DOHH2 (cell line): ENCODE measurements around the gene RABGAP1L.
"Not testable (repeated sequence)": the region's sequence is repeated elsewhere in the genome, so short reads cannot be mapped to it uniquely, and the experiment has no call there.

Source experiments
- H3F3A ChIP-seq: fragments of 200-600 bp; sonication (generic), shearing (Covaris generic); 2 replicates; pipeline ENCODE4 v1.6.0; 2016; ENCODE audit warnings: antibody characterized with exemption, mild to moderate bottlenecking; ENCODE audit not compliant: control insufficient read depth, insufficient read depth
- H3K27ac ChIP-seq: fragments of 200-600 bp; sonication (generic); 2 replicates; pipeline ENCODE4 v1.5.1; 2014; ENCODE audit warnings: low read depth, mild to moderate bottlenecking, low read length, moderate library complexity
- H3K27me3 ChIP-seq: fragments of 200-600 bp; sonication (generic); 2 replicates; pipeline ENCODE4 v1.6.1; 2014; ENCODE audit warnings: mild to moderate bottlenecking, low read length, mixed read lengths; ENCODE audit not compliant: control insufficient read depth
- H3K36me3 ChIP-seq: fragments of 200-600 bp; sonication (generic); 2 replicates; pipeline ENCODE4 v1.6.1; 2014; ENCODE audit warnings: mild to moderate bottlenecking, low read length, moderate library complexity, mixed read lengths; ENCODE audit not compliant: control insufficient read depth
- H3K4me1 ChIP-seq: fragments of 200-600 bp; sonication (generic); 2 replicates; pipeline ENCODE4 v1.6.1; 2014; ENCODE audit warnings: mild to moderate bottlenecking, low read length, mixed read lengths; ENCODE audit not compliant: control insufficient read depth
- H3K4me2 ChIP-seq: fragments of 200-600 bp; sonication (generic); 2 replicates; pipeline ENCODE4 v1.6.0; 2014; ENCODE audit warnings: mild to moderate bottlenecking, low read length, moderate library complexity
- H3K4me3 ChIP-seq: fragments of 200-600 bp; sonication (generic); 2 replicates; pipeline ENCODE4 v1.5.1; 2014; ENCODE audit warnings: mild to moderate bottlenecking, low read length, mixed read lengths
- H3K79me2 ChIP-seq: fragments of 200-600 bp; sonication (generic); 2 replicates; pipeline ENCODE4 v1.6.1; 2014; ENCODE audit warnings: mild to moderate bottlenecking, low read length, mixed read lengths; ENCODE audit not compliant: control insufficient read depth
- H3K9me2 ChIP-seq: fragments of 200-600 bp; sonication (generic); replicated peaks from 2 replicates; pipeline ENCODE4 v1.6.1; 2014; ENCODE audit warnings: mild to moderate bottlenecking, low read length, mixed read lengths; ENCODE audit not compliant: control insufficient read depth
- H3K9me3 ChIP-seq: fragments of 200-600 bp; sonication (generic); 2 replicates; pipeline ENCODE4 v1.6.1; 2014; ENCODE audit warnings: antibody characterized with exemption, low read length, mixed read lengths; ENCODE audit not compliant: control insufficient read depth, insufficient read depth
- H4K20me1 ChIP-seq: fragments of 200-600 bp; sonication (generic); 2 replicates; pipeline ENCODE4 v1.6.0; 2014; ENCODE audit warnings: low read depth, mild to moderate bottlenecking, antibody characterized with exemption, low read length, moderate library complexity; ENCODE audit not compliant: control insufficient read depth, insufficient read depth
- CTCF ChIP-seq: fragments of 200-600 bp; sonication (generic); IDR thresholded peaks from one replicate; pipeline ENCODE4 v1.5.1; 2014; ENCODE audit warnings: antibody characterized with exemption, mild to moderate bottlenecking, low read depth, low read length; ENCODE audit not compliant: poor library complexity, severe bottlenecking
- EZH2phosphoT487 ChIP-seq: fragments of 200-600 bp; sonication (generic); IDR thresholded peaks from 2 replicates; pipeline ENCODE4 v1.6.1; 2017; ENCODE audit warnings: borderline replicate concordance, mild to moderate bottlenecking, antibody characterized with exemption, low read length, moderate library complexity, mixed read lengths

RABGAP1L gene

GRCh38 chr1:174815474-174815908 lies 656.2 kb downstream of the RABGAP1L start:
- H3F3A ChIP-seq: peaks cover 9% of the 10 kb centered on the region
- H3K79me2 ChIP-seq: 0 out of 2 replicates have a peak, but pooled peaks cover 3% of the 10 kb centered on the region
- peak overlapping the region; percentile 58 for H3K27ac ChIP-seq
- peak overlapping the region; percentile 72 for H3K4me2 ChIP-seq
- no peaks in the 10 kb centered on the region for H3K9me2 ChIP-seq
- no peak for TF ChIP-seq CTCF
- TF ChIP-seq EZH2phosphoT487: no peak
- no peaks in the 10 kb centered on the region for H3K27me3 ChIP-seq
- no peaks in the 10 kb centered on the region for H4K20me1 ChIP-seq
- peaks cover 32% of the 10 kb centered on the region for H3K4me1 ChIP-seq
- H3K4me3 ChIP-seq: peak overlapping the region; percentile 51
- no peaks in the 10 kb centered on the region for H3K9me3 ChIP-seq
- H3K36me3 ChIP-seq: peaks cover 12% of the 10 kb centered on the region

DNA sequence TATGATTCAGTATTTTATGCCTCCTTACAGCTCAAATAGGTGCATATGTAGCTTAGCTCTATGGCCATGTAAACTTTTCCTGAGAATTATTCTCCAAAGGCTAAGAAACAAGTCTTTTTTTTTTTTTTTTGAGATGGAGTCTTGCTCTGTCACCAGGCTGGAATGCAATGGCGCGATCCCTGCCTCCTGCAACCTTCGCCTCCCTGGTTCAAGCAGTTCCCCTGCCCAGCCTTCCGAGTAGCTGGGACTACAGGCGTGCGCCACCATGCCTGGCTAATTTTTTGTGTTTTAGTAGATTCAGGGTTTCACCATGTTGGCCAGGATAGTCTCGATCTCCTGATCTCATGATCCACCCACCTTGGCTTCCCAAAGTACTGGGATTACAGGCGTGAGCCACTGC lies 657.3 kb downstream of the RABGAP1L start:
- H3K9me3 ChIP-seq: not testable (repeated sequence)
- peaks cover 12% of the 10 kb centered on the region for H3K36me3 ChIP-seq

DNA sequence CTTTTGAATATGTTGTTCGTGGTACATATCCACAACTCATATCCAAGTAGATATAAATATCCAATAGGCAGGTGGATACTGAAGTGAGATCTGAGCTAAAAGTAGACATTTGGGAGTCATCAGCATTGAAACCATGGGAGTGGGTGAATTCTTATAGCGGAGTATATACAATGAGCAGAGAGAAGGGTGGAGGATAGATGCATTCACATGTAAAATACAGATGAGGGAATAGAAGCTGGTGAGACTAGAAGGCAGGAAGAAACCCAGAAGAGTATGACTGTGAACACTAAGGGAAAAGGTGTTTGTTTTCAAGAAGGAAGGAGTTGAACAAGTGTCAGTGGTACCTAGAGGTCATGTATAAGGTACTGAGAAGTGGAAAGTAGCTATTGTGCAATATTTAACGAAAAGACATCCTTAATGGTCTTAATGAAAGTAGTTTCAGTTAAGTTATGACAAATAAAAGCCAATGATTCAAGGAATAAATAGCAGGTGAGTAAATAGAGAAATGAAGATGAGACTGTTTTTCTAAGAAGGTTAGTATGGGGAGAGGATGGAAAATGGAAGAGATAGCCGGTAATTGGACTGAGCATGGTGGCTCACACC lies 658.8 kb downstream of the RABGAP1L start:
- Histone ChIP-seq H3F3A (peaks cover 5% of the 10 kb centered on the region; the same call in 1 of the 2 replicates), H4K20me1 (no peaks in the 10 kb centered on the region), H3K9me2 (no peaks in the 10 kb centered on the region), H3K27me3 (no peaks in the 10 kb centered on the region), H3K4me2 (no peak overlapping the region), H3K27ac (no peak overlapping the region), H3K79me2 (0 out of 2 replicates have a peak, but pooled peaks cover 3% of the 10 kb centered on the region), H3K9me3 (no peaks in the 10 kb centered on the region), H3K36me3 (peaks cover 8% of the 10 kb centered on the region), H3K4me3 (no peak overlapping the region), H3K4me1 (peaks cover 26% of the 10 kb centered on the region)
- TF ChIP-seq EZH2phosphoT487 (no peak), CTCF (no peak)

More for the DNA sequence above, 657.3 kb downstream of the RABGAP1L start:
- H4K20me1 ChIP-seq, H3F3A ChIP-seq, H3K27me3 ChIP-seq, H3K79me2 ChIP-seq, H3K4me3 ChIP-seq, H3K27ac ChIP-seq, H3K4me2 ChIP-seq, H3K9me2 ChIP-seq: not testable (repeated sequence)
- peaks cover 32% of the 10 kb centered on the region for H3K4me1 ChIP-seq

DNA sequence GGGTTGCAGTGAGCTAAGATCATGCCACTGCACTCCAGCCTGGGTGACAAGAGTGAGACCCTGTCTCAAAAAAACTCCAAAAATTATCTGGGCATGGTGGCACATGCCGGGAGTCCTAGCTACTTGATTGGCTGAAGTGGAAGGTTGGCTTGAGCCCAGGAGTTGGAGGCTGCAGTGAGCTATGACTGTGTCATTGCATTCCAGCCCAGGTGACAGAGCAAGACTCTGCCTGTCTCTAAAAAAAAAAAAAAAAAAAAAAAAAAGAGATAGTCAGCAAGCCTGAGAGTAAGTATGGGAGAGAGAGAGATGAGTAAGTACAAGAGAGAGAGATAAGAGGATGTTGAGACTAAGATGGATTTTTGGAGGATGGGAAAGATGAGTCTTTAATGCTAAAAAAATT lies 659.6 kb downstream of the RABGAP1L start:
- Histone ChIP-seq H3K9me3 (no peaks in the 10 kb centered on the region), H3K4me1 (peaks cover 26% of the 10 kb centered on the region), H3K4me2 (no peak overlapping the region), H3K4me3 (no peak overlapping the region), H3K27me3 (no peaks in the 10 kb centered on the region), H3K27ac (no peak overlapping the region), H3K36me3 (peaks cover 7% of the 10 kb centered on the region; the same call in 1 of the 2 replicates), H3K9me2 (no peaks in the 10 kb centered on the region), H4K20me1 (no peaks in the 10 kb centered on the region), H3K79me2 (0 out of 2 replicates have a peak, but pooled peaks cover 3% of the 10 kb centered on the region), H3F3A (no peaks in the 10 kb centered on the region)
- TF ChIP-seq CTCF (no peak), EZH2phosphoT487 (no peak)
